Progenitor cell of endocrine pancreas (in vitro differentiated cells): ENCODE measurements around the gene AQP7. TPM values are rescaled to one million over a fixed set of nuclear protein-coding genes. Genes with fewer than 3 reads are reported as not detected.

Experiments
- DNase-seq: peaks from one replicate; pipeline ENCODE4 v3.0.0; 2021; ENCODE audit warnings: low spot score; ENCODE audit not compliant: unreplicated experiment
- H3K27ac Mint-ChIP-seq: 2 replicates; pipeline ENCODE4 v1.8.0; 2021; ENCODE audit warnings: mild to moderate bottlenecking, moderate library complexity, mixed read lengths
- H3K27me3 Mint-ChIP-seq: 2 replicates; pipeline ENCODE4 v1.8.0; 2021; ENCODE audit warnings: mixed read lengths
- H3K36me3 Mint-ChIP-seq: 2 replicates; pipeline ENCODE4 v1.8.0; 2022; ENCODE audit warnings: mixed read lengths; ENCODE audit not compliant: insufficient read depth
- H3K4me1 Mint-ChIP-seq: 2 replicates; pipeline ENCODE4 v1.8.0; 2021; ENCODE audit warnings: low read depth, mixed read lengths
- H3K4me3 Mint-ChIP-seq: 2 replicates; pipeline ENCODE4 v1.8.0; 2021; ENCODE audit warnings: low read depth, mild to moderate bottlenecking, moderate library complexity, mixed read lengths
- H3K9me3 Mint-ChIP-seq: 2 replicates; pipeline ENCODE4 v1.8.0; 2021; ENCODE audit warnings: low read depth, mixed read lengths
- total RNA-seq: library from RNA; stranded (reverse); gene quantifications from 2 replicates; pipeline ENCODE4 v1.2.1, GENCODE V29; 2021
- TF ChIP-seq, protein P1 (sequence below): fragments of 200-600 bp; sonication (generic); IDR thresholded peaks from one replicate; pipeline ENCODE4 v1.5.0; 2021; ENCODE audit warnings: antibody characterized with exemption, mild to moderate bottlenecking; ENCODE audit not compliant: unreplicated experiment

The AQP7 gene
- total RNA-seq, 1 donor from 2014 or later = 3.3 TPM

DNA sequence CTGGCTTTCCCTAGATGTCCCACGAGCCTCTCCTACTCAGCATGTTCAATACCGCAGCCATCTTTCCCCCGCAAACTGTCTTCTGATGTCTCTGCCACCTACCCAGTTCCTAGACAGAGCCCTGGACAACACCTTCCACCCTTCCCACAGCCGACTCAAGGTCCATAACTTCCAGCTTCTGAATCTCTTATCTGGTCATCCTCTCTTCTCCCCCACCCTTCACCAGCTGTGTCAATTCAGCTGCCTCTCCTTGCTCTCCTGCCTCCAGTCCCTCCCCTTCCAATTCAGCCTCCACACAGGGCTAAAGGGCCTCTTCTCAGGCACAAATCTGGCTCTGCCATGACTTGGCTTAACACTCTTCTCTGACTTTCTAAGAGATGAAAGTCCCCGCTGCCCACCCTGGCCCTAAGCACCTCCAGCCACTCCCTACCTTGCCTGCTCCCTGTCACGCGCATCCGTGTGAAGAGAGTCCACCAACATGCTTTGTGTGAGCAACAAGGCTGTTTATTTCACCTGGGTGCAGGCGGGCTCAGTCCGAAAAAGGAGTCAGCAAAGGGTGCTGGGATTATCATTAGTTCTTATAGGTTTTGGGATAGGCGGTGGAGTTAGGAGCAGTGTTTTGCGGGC, 25.2 kb downstream of the AQP7 start:
- Mint-ChIP-seq H3K4me3 (no peak overlapping the region), H3K27ac (peak overlapping the region; percentile 80)

DNA sequence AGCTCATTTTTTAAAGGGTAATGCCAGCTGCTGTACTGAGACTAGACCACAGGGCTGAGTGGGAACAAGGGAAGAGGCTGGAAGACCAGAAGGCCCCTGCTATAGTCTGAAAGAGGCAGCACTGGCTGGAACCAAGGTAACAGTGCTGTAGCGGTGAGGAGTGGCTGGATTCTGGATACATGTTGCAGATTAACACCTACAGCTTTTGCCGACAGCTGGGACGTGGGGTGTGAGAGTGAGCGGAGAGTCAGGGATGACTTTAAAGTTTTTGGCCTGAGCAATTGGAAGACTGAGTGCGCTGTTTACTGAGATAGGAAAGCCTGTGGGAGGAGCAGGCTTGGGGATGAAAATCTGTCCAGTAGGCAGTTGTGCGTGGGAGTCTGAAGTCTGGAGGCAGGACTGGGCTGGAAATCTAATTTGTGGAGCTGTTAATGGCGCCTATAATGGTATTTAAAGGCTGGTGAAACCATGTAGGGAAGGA, 26.5 kb downstream of the AQP7 start:
- Mint-ChIP-seq H3K36me3 (peaks cover 6% of the 10 kb centered on the region), H3K4me1 (peaks cover 21% of the 10 kb centered on the region), H3K4me3 (no peak overlapping the region), H3K27ac (peak overlapping the region; percentile 93), H3K9me3 (no peaks in the 10 kb centered on the region), H3K27me3 (no peaks in the 10 kb centered on the region)
- TF ChIP-seq, protein P1, sequence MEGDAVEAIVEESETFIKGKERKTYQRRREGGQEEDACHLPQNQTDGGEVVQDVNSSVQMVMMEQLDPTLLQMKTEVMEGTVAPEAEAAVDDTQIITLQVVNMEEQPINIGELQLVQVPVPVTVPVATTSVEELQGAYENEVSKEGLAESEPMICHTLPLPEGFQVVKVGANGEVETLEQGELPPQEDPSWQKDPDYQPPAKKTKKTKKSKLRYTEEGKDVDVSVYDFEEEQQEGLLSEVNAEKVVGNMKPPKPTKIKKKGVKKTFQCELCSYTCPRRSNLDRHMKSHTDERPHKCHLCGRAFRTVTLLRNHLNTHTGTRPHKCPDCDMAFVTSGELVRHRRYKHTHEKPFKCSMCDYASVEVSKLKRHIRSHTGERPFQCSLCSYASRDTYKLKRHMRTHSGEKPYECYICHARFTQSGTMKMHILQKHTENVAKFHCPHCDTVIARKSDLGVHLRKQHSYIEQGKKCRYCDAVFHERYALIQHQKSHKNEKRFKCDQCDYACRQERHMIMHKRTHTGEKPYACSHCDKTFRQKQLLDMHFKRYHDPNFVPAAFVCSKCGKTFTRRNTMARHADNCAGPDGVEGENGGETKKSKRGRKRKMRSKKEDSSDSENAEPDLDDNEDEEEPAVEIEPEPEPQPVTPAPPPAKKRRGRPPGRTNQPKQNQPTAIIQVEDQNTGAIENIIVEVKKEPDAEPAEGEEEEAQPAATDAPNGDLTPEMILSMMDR = no peak
- DNase-seq = no peak

More for the DNA sequence above, 25.2 kb downstream of the AQP7 start:
- Mint-ChIP-seq H3K27me3 (no peaks in the 10 kb centered on the region), H3K9me3 (no peaks in the 10 kb centered on the region), H3K4me1 (peaks cover 21% of the 10 kb centered on the region), H3K36me3 (no peaks in the 10 kb centered on the region)
- no peak for DNase-seq
- TF ChIP-seq, protein P1 = no peak

DNA sequence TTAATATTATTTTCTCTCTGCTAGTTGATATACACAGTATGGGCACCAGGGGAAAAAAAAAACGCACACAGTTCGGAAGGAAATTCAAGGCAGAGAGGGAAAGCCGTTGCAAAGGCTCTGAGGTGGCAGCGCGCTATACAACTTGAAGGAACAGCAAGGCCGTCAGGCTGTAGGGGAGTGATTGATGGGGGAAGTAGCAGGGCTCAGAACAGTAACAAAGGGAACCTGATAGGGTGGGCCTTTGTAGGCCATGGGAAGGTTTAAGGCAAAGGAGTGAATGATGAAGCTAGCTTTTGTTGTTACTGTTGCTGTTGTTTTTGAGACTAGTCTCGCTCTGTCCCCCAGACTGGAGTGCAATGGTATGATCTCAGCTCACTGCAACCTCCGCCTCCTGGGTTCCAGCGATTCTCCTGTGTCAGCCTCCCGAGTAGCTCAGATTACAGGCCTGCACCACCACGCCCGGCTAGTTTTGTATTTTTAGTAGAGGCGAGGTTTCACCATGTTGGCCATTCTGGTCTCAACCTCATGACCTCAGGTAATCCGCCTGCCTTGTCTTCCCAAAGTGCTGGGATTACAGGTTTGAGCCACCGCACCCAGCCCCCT, 27.0 kb downstream of the AQP7 start:
- no peak for DNase-seq
- Mint-ChIP-seq H3K27me3 (no peaks in the 10 kb centered on the region), H3K4me1 (peaks cover 21% of the 10 kb centered on the region), H3K27ac (peak overlapping the region; percentile 93), H3K4me3 (peak overlapping the region; percentile 58), H3K36me3 (peaks cover 6% of the 10 kb centered on the region), H3K9me3 (no peaks in the 10 kb centered on the region)
- TF ChIP-seq, protein P1 = no peak

DNA sequence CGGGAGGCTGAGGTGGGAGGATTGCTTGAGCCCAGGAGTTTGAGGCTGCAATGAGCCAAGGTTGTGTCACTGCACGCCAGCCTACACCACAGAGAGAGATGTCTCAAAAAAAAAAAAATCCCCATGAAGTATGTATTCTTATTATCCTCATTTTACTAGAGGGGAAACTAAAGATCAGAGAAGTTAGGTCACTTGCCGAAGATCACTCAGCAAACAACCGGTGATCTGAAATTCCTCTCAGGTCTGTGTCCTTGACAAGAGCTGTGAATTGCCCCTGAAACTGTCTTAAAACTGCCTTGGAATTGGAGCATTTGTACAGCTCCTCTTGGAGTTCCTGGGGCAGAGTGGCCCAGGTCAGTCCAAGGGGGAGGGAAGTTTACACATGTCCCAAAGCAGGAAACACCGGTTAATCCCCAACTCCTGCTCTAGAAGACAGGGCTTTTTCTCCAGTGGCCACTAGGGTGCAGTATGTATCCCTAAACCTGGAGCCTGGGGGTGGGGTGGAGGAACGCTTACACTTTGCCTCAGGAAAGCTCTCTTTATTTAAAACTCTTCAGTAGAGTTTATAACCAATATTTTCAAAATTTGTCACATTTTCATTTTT, 27.6 kb downstream of the AQP7 start:
- Mint-ChIP-seq H3K27ac (peak overlapping the region; percentile 93), H3K27me3 (no peaks in the 10 kb centered on the region), H3K9me3 (no peaks in the 10 kb centered on the region), H3K4me3 (peak overlapping the region; percentile 58), H3K4me1 (peaks cover 21% of the 10 kb centered on the region), H3K36me3 (peaks cover 6% of the 10 kb centered on the region)
- TF ChIP-seq, protein P1 = peak; percentile 91
- DNase-seq = peak; percentile 63

DNA sequence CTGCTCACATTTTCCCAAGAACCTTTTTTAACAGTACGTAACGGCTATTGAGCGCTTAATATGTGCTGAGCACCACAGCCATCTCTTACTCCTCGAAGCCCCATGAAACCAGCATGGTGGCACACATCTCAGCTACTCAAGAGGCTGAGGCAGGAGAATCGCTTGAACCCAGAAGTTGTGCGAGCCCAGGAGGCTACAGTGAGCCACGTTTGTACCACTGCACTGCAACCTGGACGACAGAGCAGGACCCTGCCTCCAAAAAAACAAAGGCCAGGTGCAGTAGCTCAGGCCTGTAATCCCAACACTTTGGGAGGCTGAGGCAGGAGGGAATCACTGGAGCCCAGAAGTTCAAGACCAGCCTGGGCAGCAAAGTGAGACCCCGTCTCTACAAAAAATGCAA, 28.2 kb downstream of the AQP7 start:
- Mint-ChIP-seq H3K36me3 (peaks cover 9% of the 10 kb centered on the region), H3K4me3 (no peak overlapping the region), H3K27ac (no peak overlapping the region), H3K27me3 (no peaks in the 10 kb centered on the region), H3K4me1 (peaks cover 21% of the 10 kb centered on the region), H3K9me3 (no peaks in the 10 kb centered on the region)
- TF ChIP-seq, protein P1 = no peak
- no peak for DNase-seq
